H1 (cell line): Measurements from ENCODE around the gene KIAA1586.

ENCODE experiments used
- EP300 ChIP-seq, 2 experiments: IDR thresholded peaks; 1 replicate in 1 of 2; 2 replicates in 1 of 2; pipeline ENCODE4 v1.6.1; 2011 to 2012; ENCODE audit warnings: low read depth in 2 of 2, low read length in 2 of 2, mild to moderate bottlenecking in 2 of 2, borderline replicate concordance in 1 of 2, inconsistent platforms in 1 of 2, moderate library complexity in 1 of 2
- EZH2 ChIP-seq: fragments of 200-600 bp; sonication (generic); IDR thresholded peaks from 2 replicates; pipeline ENCODE4 v1.7.1; 2012; ENCODE audit warnings: low read depth, mild to moderate bottlenecking, moderate library complexity, low read length, inconsistent platforms; ENCODE audit not compliant: severe bottlenecking
- GABPA ChIP-seq: IDR thresholded peaks from 2 replicates; pipeline ENCODE4 v1.6.1; 2011; ENCODE audit warnings: mild to moderate bottlenecking, low read length, moderate library complexity, borderline replicate concordance; ENCODE audit not compliant: insufficient read depth
- PHF8 ChIP-seq: fragments of 200-600 bp; sonication (generic); conservative IDR thresholded peaks from 2 replicates; pipeline ENCODE4 v1.7.1; 2012; ENCODE audit warnings: low read depth, mild to moderate bottlenecking, inconsistent platforms, low read length, moderate library complexity
- POLR2A ChIP-seq, 2 experiments: IDR thresholded peaks; 1 replicate in 1 of 2; 2 replicates in 1 of 2; pipeline ENCODE4 v1.6.1; 2011; ENCODE audit warnings: low read depth in 2 of 2, low read length in 2 of 2, mild to moderate bottlenecking in 2 of 2; ENCODE audit errors: control extremely low read depth in 1 of 2
- RXRA ChIP-seq: IDR thresholded peaks from 2 replicates; pipeline ENCODE4 v1.6.1; 2011; ENCODE audit warnings: low read depth, mild to moderate bottlenecking, low read length, moderate library complexity; ENCODE audit not compliant: insufficient read depth
- TCF12 ChIP-seq: IDR thresholded peaks from 2 replicates; pipeline ENCODE4 v1.6.1; 2011; ENCODE audit warnings: low read depth, mild to moderate bottlenecking, low read length

- TF ChIP-seq TCF12 (no peak), EZH2 (no peak), EP300 (IDR thresholded peaks at IDR 0.05; ENCODE audit: borderline replicate concordance in 1 of 2, low read depth in 2 of 2, low read length in 2 of 2) (no peak), POLR2A (IDR thresholded peaks at IDR 0.05; ENCODE audit: control extremely low read depth in 1 of 2, low read depth in 2 of 2, low read length in 2 of 2) (no peak), RXRA (no peak), PHF8 (no peak), GABPA (no peak)
These were observed 27.9 kb downstream of the KIAA1586 start for GRCh38 chr6:57074383-57074782.
